UCSD-AML1 (cell line): ENCODE results near the gene KCTD2.
A peak's percentile ranks its signal among the peaks of the same experiment; 100 is the strongest.

Experiments
- DNase-seq: peaks from one replicate; lab custom pipeline; 2025; ENCODE audit not compliant: unreplicated experiment; lab: John Stamatoyannopoulos, UW

The KCTD2 gene

DNA sequence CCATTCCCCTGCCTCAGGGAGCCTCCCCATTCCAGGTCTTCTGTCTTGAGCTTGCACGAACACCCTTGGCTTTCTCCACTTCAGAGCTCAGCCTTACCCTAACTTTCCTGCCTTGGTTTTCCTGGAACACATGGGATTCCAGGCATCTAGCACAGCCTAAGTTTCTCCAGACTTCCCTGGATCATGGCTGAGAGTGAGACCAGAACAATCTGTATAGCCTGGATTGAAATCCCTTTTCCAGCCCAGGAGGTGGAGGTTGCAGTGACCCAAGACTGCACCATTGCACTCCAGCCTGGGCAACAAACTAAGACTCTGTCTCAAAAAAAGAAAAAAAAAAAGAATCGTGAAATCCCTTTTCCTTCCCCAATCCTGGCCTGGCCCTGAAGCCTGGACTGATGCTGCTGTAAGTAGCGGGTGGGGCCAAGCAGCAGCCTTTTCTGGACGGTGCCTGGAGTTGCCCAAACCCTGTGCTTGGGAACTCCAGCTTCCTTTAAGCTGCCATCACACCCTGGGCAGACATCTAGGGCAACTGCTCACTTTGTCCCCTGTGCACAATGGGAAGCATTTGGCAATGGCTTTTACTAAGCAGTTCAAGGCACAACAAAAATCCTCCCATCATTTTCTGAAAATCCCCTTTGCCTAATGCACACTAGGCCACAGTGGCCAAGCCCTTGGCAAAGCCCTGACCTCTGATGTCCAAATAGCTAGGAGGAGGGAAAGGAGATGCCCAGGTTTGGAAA lies 28.7 kb downstream of the KCTD2 start:
- DNase-seq = no peak

DNA sequence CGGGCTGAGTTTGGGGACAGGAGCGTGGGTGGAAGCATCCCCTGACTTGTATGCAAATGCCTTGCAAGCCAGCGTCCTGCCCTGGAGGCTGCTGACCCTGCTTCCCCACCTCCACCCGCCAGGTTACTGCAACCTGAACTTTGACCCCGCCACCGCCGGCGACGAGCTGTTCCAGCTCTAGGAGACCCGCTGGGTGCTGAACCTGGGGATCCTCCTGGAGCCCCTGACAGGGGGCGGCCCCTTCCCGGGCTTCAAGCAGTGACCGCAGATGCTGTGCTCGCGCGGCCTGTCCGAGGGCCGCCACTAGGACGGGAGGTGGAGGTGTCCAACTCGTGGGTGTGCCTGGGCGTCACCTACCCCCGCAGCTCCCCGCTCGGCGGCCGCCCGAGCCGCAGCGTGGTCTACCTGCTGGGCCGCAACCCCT lies 30.1 kb downstream of the KCTD2 start:
- no peak for DNase-seq

DNA sequence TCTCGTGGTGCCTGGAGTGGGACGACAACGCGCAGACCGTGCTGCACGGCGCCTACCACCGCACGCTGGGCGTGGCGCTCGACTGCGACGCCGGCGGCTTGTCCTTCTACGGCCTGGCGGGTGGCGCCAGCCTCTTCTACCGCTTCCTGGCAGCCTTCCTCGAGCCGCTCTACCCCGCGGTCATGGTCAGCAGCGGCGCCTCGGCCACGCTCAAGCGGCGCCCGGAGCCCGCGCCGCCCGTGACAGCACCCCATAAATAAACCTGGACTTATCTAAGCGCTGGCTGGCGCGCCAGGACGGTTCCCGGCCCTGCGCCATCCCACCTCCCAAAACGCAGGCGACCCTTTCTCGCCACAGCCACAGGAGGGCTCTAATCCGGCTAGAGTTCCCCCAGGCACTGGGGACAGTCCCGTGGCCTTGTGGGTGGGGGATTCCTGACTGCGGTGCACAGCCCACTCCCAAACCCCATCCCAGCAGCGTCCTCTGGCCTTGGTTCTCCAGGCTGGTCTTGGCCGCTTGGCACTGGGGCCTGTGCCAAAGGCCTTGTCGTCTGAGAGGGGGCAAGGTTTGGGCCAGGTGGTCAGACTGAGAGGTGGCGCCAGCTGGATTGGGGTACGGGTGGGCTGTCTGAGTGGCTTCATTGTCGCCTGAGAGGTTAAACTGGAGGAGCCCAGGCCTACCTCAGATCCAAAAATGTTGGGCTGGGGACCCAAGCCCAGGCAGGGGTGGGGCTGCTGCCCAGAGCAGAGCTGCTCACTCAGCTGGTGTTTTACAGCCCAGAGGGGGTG lies 30.7 kb downstream of the KCTD2 start:
- no peak for DNase-seq

DNA sequence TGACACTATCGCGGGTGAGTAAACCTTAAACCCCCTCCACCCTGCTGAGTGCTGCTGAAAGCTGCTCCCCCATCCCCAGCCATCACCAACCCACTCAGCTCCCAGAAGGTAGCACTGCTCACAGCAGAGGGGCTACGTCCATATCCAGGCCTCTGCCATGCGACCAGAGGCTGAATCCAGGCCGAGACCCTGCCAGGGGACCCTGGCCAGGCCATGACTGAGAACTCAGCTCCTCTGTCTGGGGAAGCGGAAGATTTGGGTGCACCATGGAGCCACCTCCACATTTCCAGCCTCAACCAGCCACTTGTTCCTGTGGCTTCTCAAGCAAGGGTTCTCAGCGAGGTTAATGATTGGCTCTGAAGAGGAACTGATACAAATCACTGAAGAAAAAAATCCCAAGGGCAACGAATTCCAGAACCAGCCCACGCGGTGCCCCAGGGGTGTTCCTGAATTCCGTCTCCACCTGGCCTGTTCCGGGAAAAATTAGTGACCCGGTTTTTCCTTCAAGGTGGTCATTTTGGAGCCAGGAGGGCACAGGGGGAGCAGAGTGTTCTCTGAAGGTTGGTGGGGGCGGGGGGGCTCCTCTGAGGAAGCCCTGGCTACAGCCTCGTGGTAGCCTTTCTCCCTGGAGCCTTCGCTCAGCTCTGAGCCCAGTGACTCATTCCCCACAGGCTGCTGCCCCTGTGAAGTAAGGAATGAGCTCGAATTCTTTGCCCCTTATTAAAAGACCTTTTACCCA lies 31.4 kb downstream of the KCTD2 start:
- no peak for DNase-seq

DNA sequence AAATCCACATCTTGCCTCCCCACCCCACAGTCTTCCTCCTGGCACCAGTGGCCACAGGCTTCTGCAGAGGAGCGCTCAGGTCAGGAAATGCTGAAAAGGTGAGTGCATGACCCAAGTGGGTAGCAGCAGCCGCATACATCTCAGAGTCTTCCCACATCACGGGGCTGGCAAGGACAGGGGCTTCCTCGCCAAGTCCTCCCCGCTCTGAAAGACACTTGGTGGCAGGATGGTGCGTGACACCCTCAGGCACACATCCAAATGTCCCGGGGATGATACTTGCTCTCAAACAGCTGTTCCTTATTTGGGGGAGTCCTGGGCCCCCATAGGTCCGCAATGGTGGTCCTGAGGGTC lies 32.0 kb downstream of the KCTD2 start:
- DNase-seq = no peak

DNA sequence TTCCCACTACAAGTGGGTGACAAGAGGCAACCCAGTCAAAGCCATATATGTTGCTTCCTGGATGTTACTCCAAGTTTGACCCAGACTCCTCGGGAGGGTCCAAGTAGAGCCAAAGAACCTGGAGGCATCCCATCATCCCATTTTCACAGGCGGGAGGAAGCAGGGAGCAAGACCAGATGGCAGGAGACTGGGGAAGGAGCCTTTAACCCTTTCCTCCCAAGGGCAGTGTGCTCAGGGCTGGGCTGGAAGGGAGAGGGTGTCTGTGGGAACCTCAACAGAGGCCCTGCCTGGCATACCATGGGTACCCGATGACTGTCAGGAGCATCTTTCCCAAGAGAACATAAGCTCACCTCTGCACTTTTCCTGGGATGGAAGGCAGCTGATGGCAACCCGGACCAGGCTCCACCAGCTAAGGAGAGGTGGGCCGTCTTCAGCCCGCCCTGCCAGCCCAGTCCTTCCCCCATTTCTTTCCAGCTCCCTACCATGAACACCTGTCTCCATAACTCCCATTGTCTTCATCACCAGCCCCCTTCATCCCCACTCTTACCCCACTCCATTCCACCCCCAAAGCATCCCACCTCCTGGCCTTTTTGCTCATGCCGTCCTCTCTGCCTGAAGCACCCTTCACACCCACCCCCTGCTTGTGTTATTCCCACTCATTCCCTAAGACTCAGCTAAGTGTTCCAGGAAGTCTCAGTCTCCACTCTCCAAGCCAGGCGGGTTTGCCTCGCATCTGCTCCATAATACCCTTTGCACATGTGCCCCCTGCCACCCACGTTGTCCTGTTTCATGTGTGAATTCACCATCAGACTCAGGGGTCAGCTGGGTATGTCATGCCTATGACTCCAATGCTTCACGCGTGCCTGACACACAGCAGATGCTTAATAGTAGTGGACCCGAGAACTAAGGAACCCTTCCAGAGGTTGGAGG lies 34.9 kb downstream of the KCTD2 start:
- DNase-seq = no peak

DNA sequence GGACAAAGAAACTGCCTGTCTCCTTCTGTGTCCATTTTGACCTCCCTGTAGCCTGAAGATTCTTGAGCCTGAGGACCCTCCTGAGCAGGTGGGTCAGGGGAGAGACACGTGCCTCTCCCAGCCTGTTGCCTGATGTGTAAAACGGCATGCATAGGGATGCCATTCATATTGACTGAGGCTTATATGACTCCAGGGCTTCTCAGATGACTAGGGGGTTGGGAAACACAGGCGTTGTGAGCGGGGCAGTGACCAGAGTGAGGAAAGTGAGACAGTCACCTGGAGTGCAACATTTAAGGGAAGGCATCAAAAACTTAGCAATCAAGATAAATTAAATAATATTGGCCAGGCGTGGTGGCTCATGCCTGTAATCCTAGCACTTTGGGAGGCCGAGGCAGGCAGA lies 35.7 kb downstream of the KCTD2 start:
- DNase-seq = no peak

DNA sequence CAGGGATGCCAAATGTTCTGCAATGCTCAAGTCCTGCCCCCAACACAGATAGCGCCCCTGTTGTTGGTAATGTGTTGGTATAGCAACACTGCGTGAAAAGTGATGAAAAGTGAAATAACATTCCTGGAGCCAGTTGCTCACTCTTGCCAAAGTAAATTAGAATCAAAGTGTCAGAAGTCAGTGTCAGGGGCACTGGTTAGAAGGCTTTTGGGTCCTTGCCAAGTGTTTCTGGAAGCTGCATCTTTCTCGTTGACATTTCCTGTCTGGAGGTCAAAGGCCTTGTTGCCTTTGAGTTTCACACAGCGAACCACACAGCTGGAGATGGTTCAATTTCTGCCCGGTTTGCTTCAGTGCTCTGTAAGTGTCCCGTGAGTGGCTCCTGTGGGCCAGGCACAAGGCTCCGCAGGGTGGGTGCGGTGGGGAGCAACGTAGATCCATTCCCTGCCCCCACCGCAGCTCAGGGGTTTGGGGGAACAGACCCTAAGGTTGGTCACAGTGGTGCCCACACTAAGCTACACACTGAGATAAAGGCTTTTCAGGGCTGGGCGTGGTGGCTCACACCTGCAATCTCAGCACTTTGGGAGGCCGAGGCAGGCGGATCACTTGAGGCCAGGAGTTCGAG lies 37.1 kb downstream of the KCTD2 start:
- no peak for DNase-seq

DNA sequence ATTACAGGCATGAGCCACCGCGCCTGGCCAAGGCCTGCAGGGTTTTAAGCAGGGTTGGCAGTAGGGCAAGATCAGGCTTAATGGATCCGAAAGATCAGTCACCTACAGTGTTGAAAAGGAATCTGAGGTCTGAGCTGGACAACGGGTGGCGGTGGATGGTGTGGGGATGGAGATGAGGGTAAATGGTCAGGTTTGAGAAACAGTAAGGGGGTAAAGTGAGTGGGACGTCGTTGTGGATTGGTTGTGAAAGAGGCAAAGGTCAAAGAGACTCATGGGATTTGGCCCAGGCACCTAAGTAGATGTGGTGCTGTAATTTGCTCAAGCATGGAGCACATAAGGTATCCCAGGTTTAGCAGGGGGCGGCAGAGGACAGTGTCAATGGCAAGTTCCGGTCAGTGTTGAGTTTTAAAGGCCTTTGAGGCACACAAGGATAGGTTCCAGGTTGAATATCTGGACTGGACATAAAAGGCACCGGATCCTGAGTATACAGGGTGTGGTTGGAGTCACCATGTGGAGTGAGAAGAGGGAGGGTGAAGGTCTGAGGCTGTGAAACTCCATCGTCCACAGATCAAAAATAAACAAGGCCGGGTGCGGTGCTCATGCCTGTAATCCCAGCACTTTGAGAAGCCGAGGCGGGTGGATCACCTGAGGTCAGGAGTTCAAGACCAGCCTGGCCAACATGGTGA lies 39.6 kb downstream of the KCTD2 start:
- DNase-seq = no peak

DNA sequence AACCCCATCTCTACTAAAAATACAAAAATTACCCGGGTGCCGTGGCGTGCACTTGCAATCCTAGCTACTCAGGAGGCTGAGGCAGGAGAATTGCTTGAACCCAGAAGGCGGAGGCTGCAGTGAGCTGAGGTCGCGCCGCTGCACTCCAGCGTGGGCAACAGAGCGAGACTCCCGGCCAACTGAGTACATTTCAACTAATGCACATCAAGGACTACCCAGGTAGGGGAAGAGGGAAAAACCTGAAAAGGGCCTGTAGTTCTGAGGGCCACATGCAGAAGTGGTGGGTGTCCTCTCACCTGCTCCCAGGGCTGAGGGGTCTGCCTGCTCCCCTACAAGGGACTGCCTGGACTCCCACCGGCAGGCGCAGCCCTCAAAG lies 40.1 kb downstream of the KCTD2 start:
- no peak for DNase-seq

DNA sequence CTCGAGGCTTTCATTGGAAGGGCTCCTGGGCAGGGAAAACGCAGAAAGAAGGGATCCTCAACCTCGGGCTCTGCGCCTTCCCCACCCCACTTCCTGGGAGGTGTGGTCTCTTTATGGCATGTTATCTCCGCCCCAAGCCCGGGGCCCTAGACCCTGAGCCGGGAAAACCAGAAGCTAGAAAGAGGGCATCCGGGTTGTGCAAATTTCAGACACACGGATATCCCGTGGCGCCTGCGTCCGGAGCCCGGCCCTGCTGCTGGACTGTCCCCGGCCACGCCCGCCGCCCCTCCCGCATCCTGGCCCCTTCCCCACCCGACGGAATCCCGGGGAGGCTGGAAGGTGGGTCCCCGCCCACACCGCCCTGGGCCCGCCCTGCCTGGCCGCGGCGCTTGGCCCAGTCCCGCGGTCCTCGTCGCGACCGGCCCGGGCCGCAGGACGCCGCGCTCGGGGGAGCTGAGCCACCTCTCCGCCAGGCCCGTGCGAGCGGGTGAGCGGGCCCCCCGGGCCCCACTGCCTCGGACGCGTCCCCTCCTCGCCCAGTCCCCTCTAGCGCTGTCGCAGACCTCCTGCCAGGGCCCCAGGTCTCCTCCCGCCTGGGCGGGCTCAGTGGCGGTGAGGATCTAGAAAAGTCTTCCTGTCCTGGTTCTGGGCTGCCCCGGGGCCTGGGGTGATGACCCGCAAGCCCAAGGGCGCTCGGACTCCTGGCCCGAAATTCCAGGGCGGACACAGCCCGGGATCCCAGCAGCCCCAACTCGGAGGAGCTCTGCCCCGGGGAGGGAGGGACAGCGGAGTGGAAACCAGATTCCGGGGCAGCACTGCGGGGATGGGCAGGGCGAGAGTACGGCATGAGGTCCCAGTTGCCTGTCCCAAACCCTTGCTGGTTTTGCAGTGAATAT lies 40.8 kb downstream of the KCTD2 start, which contains the start of gene SLC16A5:
Gene SLC16A5 (plus strand): TSS at position 397 of the 896 bp plus-strand sequence. CDS start 5,683 bp downstream, outside the sequence.
- peak; percentile 95 for DNase-seq

DNA sequence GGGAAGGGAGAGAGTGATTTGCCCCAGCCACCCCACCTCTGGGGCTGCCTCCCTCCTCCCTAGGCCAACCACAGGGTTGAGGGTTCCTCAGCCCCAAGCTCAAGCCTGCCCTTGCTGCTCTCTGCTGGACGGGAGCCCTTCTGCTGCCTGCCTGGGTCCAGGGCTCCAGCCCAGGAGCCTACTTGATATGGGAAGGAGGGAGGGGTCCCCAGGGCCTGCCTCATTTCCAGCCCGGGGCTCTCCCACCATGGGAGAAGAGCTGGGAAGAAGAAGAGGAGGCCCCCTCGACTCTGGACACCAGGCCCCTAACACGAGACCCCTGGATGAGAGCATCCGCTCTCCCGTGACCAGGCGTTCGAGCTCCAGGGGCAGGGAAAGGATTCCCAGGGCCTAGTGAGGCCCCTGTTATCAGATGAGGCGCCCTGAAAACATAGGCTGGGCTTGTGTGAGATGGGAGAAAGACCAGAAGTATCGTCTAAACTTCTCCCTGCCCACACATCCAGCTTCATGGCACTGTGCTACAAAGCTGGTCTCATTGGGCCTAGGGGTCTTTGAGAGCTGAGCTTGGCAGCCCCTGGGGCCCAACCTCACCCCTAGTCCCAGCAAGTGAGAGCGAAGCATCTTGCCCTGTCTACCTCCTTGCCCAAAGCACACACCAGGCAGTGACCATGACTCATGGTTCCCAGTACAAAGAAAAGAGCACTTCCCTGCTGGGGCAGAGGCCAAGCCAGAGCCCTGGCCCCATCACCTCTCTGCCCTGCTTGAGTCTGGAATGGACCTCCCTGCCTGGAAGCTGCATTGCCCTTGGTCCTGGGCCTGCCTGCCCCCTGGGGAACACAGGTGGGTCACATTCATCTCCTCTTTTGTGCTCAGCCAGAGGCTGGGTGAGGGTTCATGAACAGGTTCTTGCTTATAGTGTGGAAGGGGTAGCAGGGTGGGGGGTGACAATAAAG lies 41.7 kb downstream of the KCTD2 start:
- DNase-seq = no peak

DNA sequence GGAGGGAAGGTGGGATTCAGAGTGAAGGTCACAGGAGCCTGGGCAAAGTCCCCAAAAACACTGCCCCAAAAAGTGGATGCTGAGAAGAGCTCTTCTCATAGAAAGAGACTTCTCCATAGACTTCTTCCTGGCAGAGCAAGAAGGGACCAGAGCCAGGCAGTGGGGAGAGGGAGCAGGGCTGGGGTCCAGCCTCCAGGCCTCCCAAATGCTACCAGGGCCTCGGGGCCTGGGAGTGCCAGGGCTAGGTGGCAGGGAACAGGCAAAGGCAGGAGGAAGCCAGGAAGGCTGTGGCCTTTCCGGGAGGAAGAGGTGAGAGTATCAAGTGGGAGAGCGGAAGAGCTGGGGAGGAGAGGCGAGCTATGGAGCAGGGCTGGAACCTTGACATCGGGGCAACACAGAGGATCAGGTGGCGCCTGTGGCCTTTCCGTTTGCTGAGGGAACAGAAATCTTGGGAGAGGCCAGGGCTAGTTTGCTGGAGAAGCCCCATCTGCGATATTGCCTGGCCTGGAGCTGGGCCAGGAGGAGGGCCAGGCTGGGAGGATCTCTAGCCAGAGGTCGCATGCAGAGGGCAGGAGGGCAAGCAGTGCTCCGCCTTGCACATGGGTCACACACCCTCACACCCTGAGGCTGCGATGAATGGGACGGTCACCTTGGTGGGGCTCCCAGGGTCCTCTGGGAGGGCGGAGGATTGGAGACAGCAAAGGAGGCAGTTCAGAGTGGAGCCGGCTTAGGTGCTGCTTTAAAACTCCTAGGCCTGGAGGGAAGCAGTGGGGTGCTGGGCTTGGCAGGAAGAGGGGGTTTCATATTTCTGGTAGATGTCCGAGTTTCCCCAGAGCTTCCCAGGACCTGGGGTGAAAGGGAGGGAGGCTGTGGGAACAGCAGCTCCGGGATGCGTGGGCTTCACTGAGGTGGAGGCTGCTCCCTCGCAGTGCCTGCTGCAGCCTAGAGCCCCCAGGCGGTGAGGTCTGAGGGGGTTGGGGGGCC lies 44.1 kb downstream of the KCTD2 start:
- DNase-seq = no peak

DNA sequence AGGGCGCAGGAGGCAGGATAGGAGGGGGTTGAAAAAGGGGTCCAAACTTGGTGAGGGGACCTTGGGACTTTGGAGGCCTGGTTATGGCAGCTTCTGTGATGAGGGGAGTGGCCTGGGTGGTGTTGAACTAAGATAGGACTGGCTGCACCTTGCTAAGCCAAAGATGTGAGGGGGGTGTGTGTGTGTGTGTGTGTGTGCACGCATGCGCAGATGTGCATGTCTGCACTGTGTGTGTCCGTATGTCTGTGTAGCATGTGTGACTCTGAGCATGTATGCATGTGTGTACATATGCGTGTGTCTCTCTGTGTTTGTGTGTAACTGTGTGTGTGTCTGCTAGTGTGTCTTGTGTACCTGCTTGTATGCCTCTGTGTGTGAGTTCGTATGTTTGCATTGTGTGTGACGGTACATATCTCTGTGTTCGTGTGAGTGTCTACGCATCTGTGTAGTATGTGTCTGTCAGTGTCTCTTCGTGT lies 44.9 kb downstream of the KCTD2 start:
- DNase-seq = no peak

DNA sequence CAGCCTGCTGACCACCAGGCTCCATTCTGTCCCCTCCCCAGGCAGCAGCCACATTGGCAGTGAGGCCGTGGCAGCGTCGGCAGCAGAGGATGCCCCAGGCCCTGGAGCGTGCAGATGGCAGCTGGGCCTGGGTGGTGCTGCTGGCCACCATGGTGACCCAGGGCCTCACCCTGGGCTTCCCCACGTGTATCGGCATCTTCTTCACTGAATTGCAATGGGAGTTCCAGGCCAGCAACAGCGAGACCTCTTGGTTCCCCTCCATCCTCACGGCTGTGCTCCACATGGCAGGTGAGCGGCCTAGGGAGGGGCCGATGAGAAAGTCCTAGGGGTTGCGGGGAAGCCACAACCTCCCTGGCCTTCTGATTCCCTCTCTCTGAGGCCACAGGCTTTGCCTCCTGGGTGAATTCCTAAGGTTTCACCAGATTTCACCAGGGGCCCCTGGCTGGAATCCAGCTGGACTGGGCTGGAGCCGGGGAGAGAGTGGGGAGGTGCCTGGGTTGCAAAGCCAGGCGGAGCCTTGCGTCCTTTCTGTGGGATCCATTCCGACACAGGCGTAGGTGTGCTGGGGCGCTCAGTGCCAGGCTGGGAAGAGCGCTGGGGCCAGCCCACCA lies 46.6 kb downstream of the KCTD2 start:
- DNase-seq = no peak

DNA sequence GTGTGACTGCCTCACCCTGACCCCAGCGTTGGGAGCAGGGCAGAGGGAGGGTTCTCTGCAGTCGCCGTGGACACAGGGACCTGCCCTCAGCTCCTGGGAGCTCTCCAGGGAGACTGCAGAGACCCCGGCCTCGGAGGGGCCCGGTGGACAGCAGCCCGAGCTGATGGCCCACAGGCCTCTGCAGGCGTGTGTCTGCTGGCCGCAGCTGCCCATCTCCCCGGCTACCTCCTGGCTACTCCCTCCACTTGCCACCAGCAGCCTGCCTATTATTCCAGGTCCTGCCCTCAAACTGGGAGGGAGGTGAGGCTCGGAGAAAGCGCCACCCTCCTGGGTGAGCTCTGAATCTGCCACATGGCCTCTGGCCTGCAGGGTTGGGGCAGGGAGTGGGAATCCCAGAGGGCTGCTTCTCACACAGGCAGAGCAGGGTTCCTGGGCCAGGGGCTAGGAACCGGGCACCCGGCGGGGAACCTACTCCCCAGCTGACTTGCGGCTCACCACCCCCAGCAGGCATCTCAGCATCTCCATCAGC lies 47.9 kb downstream of the KCTD2 start:
- no peak for DNase-seq
